HUES64 (cell line): ENCODE measurements around the gene ZNF385B.

Source experiments
- H3K27ac ChIP-seq: 2 replicates; pipeline ENCODE4 v1.7.0; 2013; ENCODE audit warnings: low read depth, low read length, inconsistent platforms
- H3K27me3 ChIP-seq: 2 replicates; pipeline ENCODE4 v1.6.1; 2013; ENCODE audit warnings: mild to moderate bottlenecking, low read length; ENCODE audit not compliant: insufficient read depth
- H3K36me3 ChIP-seq: 2 replicates; pipeline ENCODE4 v1.6.1; 2013; ENCODE audit warnings: mild to moderate bottlenecking, low read length; ENCODE audit not compliant: insufficient read depth
- H3K4me1 ChIP-seq: 2 replicates; pipeline ENCODE4 v1.6.1; 2013; ENCODE audit warnings: mild to moderate bottlenecking, low read length, moderate library complexity; ENCODE audit not compliant: insufficient read depth
- H3K4me3 ChIP-seq: 2 replicates; pipeline ENCODE4 v1.5.1; 2013; ENCODE audit warnings: mild to moderate bottlenecking, low read length, moderate library complexity
- H3K9ac ChIP-seq: 2 replicates; pipeline ENCODE4 v1.6.1; 2013; ENCODE audit warnings: mild to moderate bottlenecking, low read depth, low read length
- H3K9me3 ChIP-seq: 2 replicates; pipeline ENCODE4 v1.6.1; 2013; ENCODE audit warnings: low read depth, low read length; ENCODE audit not compliant: insufficient read depth
- WGBS: fragments of 150-250, 120-280 bp; methylation state at CpG from one replicate; pipeline ENCODE4 v1.1.7; 2013; ENCODE audit warnings: missing lambda C conversion rate; 5-methylcytosine and 5-hydroxymethylcytosine counted together

ZNF385B gene

DNA sequence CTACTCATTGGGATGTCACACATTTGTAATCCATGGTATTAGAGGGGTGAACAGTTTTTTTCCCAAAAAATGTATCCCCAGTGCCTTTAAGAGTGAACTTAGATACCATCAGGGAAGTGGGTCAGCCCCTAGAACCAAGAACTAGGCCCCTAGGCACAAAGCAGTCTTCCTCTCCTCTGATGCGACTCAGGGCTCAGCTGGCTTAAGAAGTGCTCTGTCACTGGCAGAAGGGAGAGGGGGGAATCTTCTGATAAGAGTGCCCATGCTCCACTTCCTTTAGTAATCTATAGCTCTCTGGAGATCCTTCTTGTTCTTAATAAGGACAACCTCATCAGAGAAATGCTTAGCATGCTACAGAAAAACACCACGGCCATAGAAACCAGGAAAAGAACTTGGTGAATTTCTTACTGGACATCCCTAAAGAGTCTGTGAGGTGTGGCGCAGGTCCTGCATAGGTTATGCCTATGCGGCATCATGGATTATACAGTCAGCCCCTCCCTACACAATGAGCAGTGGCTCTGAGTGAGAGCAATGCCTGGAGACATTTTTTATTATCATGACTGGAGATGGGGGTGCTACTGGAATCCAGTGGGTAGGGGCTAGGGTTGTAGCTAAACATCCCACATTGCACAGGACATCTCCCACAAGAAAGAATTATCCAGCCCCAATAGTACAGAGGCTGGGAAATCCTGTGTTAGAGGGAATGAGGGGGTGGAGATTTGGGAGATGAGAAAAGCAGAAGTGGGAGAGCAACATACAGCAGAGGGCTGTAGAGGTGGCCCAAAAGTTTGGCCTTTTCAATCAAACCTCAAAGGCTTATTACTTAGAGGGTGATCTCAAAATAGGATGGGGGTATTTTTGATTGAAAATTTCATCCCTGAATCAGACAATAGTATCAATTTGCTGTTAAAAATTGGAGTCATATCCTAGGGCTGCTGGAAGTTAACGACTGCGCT, 21.7 kb upstream of the ZNF385B start:
- Histone ChIP-seq H3K4me1 (peaks cover 3% of the 10 kb centered on the region; the same call in 1 of the 2 replicates), H3K4me3 (no peak overlapping the region), H3K9ac (no peak overlapping the region), H3K27me3 (no peaks in the 10 kb centered on the region), H3K36me3 (no peaks in the 10 kb centered on the region), H3K9me3 (peaks cover 7% of the 10 kb centered on the region; the same call in 1 of the 2 replicates), H3K27ac (no peak overlapping the region)
- 91% methylated on average over 6 of the region's 6 CpGs for WGBS

DNA sequence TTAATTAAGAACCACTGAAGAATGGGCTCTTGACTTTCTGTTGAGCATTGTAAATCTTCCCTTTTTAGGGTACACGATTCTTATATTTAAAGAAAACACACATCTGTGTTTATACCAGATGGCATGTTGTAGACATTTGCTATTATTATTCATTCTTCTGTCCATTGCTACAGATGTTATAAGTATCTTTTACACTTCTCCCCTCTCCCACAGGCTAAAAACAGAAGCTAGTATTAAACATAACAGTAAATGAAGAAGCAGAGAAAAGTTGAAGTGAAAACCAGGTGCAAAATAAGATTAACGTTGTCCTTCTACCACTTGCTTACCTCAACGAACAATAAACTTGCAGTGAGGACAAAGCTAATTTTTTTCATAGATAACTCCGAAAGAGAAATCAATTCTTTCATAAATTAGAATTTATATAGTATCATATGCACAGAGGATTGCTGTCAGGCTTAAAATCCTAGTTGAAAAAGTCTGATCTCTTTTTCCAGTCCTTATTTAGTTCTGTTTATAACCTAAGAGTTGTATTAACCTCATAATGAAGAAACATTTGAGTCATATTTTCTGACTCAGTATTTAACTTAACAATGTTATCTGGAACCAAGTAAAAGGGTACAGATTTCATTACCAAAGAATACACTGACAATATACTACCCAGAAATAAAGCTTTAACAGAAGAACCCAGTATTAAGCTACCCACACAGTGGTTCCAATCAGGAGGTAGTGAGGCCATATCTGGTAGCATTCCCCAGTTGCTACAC, 16.4 kb upstream of the ZNF385B start:
- 100% methylated on average over 2 of the region's 4 CpGs for WGBS
- Histone ChIP-seq H3K4me3 (no peak overlapping the region), H3K9ac (no peak overlapping the region), H3K36me3 (no peaks in the 10 kb centered on the region), H3K9me3 (no peaks in the 10 kb centered on the region), H3K4me1 (no peaks in the 10 kb centered on the region), H3K27ac (no peak overlapping the region), H3K27me3 (no peaks in the 10 kb centered on the region)

DNA sequence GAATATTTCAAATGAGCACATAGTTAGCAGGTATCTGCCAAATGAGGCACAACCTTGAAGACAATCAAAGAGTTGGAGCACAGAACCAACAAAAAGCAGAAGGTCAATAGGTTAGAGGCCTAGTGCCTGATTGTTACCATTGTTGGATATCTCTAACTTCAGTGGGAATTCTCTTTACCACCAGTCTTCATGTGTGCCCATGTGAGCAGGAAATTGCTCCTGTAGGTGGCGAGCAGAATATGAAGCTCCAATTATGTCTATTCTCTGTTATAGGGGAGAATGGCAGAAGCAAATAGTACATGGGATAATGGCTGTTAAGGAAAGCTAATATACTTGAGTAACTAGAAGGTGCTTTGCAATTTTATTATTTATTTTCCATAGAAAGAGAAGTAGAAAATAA, 14.9 kb upstream of the ZNF385B start:
- Histone ChIP-seq H3K9me3 (no peaks in the 10 kb centered on the region), H3K4me1 (no peaks in the 10 kb centered on the region), H3K27me3 (no peaks in the 10 kb centered on the region), H3K4me3 (no peak overlapping the region), H3K36me3 (no peaks in the 10 kb centered on the region), H3K27ac (no peak overlapping the region), H3K9ac (no peak overlapping the region)
- WGBS: 90% methylated on average over 1 of the region's 1 CpG

DNA sequence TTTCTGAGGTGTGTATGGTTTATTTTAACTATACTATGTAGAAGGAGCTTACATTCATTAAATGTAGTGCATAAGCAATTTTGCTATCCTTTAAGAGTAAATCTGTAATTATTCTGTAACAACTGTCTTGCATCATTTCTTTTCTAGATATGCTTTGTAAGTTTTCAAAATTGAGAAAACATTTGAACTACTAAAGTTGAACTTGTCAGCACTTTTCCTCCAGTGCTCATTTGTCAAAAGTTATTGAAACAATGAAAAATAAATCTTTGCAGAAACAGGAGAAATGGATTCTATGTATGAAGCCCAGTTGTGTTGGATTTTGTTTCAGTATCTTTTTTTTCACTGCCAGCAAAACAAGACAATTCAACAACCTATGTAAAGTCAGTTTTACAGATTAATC, 14.5 kb upstream of the ZNF385B start:
- no peak overlapping the region for H3K27ac ChIP-seq

DNA sequence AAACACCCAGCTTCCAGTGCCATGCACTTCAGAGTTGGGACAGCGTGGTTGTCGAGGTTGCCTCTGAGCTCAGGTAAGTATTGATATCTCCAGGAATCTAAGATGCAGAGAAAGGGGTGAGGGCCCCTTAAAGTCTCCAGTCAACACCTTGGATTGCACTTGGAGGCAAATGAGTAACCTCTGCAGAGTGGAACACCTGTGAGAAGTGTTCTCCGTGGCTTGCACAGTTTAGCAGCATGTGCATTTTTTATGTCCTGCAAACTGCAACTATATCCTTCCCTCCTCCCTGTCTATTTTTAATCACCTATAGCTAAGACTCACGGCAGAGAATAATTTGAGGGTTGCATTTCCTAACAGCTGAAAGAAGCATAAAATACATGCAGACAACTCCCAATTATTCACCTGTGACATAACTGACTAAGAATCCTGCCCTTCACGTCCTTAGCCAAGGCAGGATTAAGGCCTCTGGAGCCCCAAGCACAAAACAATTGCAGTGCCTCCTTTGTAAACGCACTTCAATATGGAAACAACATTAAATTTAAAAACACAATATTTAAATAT, 1.6 kb upstream of the ZNF385B start:
- Histone ChIP-seq H3K9me3 (no peaks in the 10 kb centered on the region), H3K4me3 (no peak overlapping the region), H3K27ac (no peak overlapping the region), H3K9ac (no peak overlapping the region), H3K4me1 (0 out of 2 replicates have a peak, but pooled peaks cover 9% of the 10 kb centered on the region), H3K27me3 (peaks cover 64% of the 10 kb centered on the region), H3K36me3 (no peaks in the 10 kb centered on the region)
- WGBS: 75% methylated on average over 6 of the region's 6 CpGs

More for the DNA sequence above, 14.5 kb upstream of the ZNF385B start:
- Histone ChIP-seq H3K4me1 (no peaks in the 10 kb centered on the region), H3K27me3 (no peaks in the 10 kb centered on the region), H3K4me3 (no peak overlapping the region), H3K36me3 (no peaks in the 10 kb centered on the region), H3K9me3 (no peaks in the 10 kb centered on the region), H3K9ac (no peak overlapping the region)

DNA sequence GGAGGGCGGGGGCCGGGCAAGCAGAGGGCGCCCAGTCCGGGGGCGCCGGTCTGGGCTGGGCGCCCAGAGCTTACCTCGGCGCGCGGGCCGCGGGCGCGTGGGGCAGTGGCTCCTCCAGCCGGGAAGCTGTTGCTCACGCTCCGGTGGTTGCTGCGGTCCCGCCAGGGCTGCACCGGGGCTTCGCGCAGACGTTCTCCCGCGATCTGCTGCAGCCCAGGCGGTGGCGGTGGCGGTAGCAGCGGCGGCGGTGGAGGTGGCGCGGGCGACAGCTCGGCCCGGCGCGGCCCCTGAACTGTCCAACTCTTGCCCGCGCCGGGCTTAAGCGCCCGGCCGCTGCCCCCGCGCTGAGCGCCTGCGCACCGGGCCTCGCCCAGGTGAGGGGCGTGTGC, 391 bp downstream of the ZNF385B start:
- WGBS: under 1% methylated on average over 52 of the region's 52 CpGs
- Histone ChIP-seq H3K9me3 (no peaks in the 10 kb centered on the region), H3K27ac (no peak overlapping the region), H3K9ac (peak overlapping the region; percentile 51; the same call in 1 of the 2 replicates), H3K27me3 (peaks cover 64% of the 10 kb centered on the region), H3K36me3 (no peaks in the 10 kb centered on the region), H3K4me3 (peak overlapping the region; percentile 70), H3K4me1 (0 out of 2 replicates have a peak, but pooled peaks cover 9% of the 10 kb centered on the region)

DNA sequence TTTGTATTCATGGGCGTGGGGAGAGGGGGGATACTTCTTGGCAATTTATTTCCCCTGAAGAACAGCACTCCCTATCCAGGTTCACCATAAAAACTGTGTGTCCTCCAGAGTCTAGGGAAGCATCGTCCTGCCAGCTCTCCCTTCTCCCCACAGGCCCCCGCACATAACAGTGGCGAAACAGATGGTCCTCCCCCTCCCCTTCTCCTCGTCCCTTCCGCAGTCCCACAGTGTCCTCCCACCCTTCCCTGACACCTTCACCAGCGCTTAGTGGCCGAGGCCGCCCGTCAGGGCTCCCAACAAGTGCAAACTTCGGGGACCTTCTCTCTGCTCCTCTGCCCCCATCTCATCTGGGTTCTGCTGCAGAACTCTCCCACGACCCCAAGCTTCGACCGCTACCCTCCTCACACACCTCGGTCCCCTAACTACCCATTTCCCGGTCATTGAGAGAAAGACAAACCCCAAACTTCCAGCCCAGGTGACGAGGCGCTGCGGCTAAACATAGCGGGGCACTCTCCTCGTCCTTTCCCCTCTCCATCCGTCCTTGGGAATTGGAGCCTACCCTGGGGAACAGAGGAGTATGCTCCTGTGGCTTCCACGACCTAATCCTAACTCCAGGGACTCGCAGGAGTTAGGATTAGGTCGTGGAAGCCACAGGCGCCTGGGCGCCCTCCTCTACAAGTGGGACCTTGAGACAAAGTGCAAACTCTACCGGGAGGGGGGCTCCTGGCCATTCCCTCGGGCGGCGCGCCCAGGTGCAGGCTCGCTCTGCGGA, 971 bp downstream of the ZNF385B start:
- Histone ChIP-seq H3K9me3 (no peaks in the 10 kb centered on the region), H3K36me3 (no peaks in the 10 kb centered on the region), H3K4me3 (peak overlapping the region; percentile 70), H3K9ac (peak overlapping the region; percentile 51; the same call in 1 of the 2 replicates), H3K27ac (no peak overlapping the region), H3K27me3 (peaks cover 64% of the 10 kb centered on the region), H3K4me1 (0 out of 2 replicates have a peak, but pooled peaks cover 9% of the 10 kb centered on the region)
- WGBS: under 1% methylated on average over 33 of the region's 34 CpGs

DNA sequence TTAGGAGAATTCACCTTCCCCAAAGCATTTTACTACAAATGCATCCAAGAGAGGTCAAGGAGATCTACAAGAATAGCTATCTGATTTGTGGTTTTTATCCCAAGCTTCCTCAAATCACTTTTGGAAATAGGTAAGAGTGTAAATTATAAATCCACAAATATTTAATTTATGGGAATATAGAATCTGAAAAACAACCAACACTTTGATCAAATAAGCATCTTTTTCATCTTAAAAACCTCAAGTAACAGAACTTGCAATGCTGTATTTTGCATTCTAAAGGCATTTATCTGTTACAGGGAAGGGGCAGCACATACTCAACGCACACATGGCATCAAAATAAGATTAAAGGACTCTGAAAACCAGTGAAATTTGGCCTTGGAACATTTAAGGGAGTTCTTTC, 1.9 kb downstream of the ZNF385B start:
- H3K4me3 ChIP-seq: peak overlapping the region; percentile 70; the same call in 1 of the 2 replicates
- H3K36me3 ChIP-seq: no peaks in the 10 kb centered on the region
- WGBS: 89% methylated on average over 1 of the region's 1 CpG
- peaks cover 64% of the 10 kb centered on the region for H3K27me3 ChIP-seq
- H3K9ac ChIP-seq: no peak overlapping the region
- H3K27ac ChIP-seq: no peak overlapping the region
- 0 out of 2 replicates have a peak, but pooled peaks cover 9% of the 10 kb centered on the region for H3K4me1 ChIP-seq
- no peaks in the 10 kb centered on the region for H3K9me3 ChIP-seq

DNA sequence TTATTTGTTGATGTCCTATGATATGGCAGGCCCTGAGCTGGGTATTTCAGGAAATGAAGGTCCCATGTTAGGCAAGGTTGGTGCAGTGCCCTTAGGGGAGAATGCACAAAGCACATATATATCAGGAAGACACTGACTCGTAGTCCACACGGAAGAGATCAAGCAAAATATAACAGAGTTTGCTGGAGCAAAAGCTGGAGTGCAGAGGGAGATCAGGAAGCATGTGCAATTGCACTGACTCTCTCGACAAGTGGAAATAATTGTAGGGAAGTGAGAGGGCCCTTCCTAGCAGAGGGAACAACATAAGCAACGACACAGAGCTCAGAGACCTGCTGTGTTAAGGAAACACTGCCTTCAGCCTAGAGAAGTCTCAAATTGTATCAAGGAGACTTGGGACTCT, 4.2 kb downstream of the ZNF385B start:
- H3K27me3 ChIP-seq: peaks cover 42% of the 10 kb centered on the region
- H3K9me3 ChIP-seq: no peaks in the 10 kb centered on the region
- H3K36me3 ChIP-seq: no peaks in the 10 kb centered on the region
- no peak overlapping the region for H3K9ac ChIP-seq
- no peak overlapping the region for H3K27ac ChIP-seq
- 83% methylated on average over 4 of the region's 4 CpGs for whole genome bisulfite sequencing
- H3K4me3 ChIP-seq: no peak overlapping the region
- H3K4me1 ChIP-seq: 0 out of 2 replicates have a peak, but pooled peaks cover 4% of the 10 kb centered on the region

DNA sequence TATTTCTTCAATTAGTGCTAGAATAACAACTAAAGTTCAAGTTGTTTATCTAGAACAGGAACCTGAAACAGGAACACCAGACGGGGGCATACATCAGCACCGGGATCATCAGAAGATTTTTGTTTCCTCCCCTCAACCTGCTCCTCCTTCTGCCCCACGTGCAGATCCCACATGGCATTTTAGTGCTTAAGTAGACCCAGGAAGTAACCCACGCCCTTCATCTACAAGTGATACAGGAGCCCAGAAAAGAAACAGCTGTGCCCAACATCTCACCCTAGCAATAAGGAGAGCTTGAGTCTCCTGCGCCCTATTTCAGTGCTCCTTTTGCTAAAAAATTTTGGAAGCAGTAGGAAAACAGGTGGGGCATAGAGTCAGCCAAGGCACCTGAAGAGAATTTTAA, 5.2 kb downstream of the ZNF385B start:
- WGBS: 72% methylated on average over 5 of the region's 5 CpGs
- Histone ChIP-seq H3K36me3 (no peaks in the 10 kb centered on the region), H3K4me1 (no peaks in the 10 kb centered on the region), H3K27me3 (peaks cover 31% of the 10 kb centered on the region), H3K9ac (no peak overlapping the region), H3K4me3 (no peak overlapping the region), H3K27ac (no peak overlapping the region), H3K9me3 (no peaks in the 10 kb centered on the region)
